Smooth muscle cell (in vitro differentiated cells): ENCODE results near the gene ECE1. TPM values are rescaled to one million over a fixed set of nuclear protein-coding genes. Genes with fewer than 3 reads are reported as not detected.
A peak's percentile ranks its signal among the peaks of the same experiment; 100 is the strongest.

Experiments used
- DNase-seq: peaks from one replicate; lab custom pipeline; 2025; ENCODE audit not compliant: unreplicated experiment; lab: John Stamatoyannopoulos, UW
- H2AFZ ChIP-seq: fragments of 200-600 bp; sonication (generic); 2 replicates; pipeline ENCODE4 v1.6.0; 2016; ENCODE audit warnings: antibody characterized with exemption, low read depth, mild to moderate bottlenecking
- H3F3A ChIP-seq: fragments of 200-600 bp; sonication (generic); 2 replicates; pipeline ENCODE4 v1.6.0; 2017; ENCODE audit warnings: antibody characterized with exemption, low read depth
- H3K27ac ChIP-seq: fragments of 200-600 bp; sonication (generic); 2 replicates; pipeline ENCODE4 v1.5.1; 2016; ENCODE audit warnings: low read depth, mild to moderate bottlenecking
- H3K27me3 ChIP-seq: fragments of 200-600 bp; sonication (generic); 2 replicates; pipeline ENCODE4 v1.6.1; 2016; ENCODE audit warnings: low read depth, mild to moderate bottlenecking
- H3K36me3 ChIP-seq: fragments of 200-600 bp; sonication (generic); 2 replicates; pipeline ENCODE4 v1.5.1; 2016; ENCODE audit warnings: low read depth
- H3K4me1 ChIP-seq: fragments of 200-600 bp; sonication (generic); 2 replicates; pipeline ENCODE4 v1.5.1; 2016; ENCODE audit warnings: low read depth
- H3K4me2 ChIP-seq: fragments of 200-600 bp; sonication (generic); 2 replicates; pipeline ENCODE4 v1.6.0; 2016; ENCODE audit warnings: mild to moderate bottlenecking
- H3K4me3 ChIP-seq: fragments of 200-600 bp; sonication (generic); 2 replicates; pipeline ENCODE4 v1.5.1; 2016; ENCODE audit warnings: mild to moderate bottlenecking
- H3K79me2 ChIP-seq: fragments of 200-600 bp; sonication (generic); 2 replicates; pipeline ENCODE4 v1.6.0; 2016; ENCODE audit warnings: low read depth, mild to moderate bottlenecking
- H3K9ac ChIP-seq: fragments of 200-600 bp; sonication (generic); 2 replicates; pipeline ENCODE4 v1.6.0; 2016; ENCODE audit warnings: low read depth
- H3K9me3 ChIP-seq: fragments of 200-600 bp; sonication (generic); replicated peaks from 2 replicates; pipeline ENCODE4 v1.5.1; 2016; ENCODE audit warnings: low read depth
- H4K20me1 ChIP-seq: fragments of 200-600 bp; sonication (generic); 2 replicates; pipeline ENCODE4 v1.6.0; 2016; ENCODE audit warnings: low read depth
- CTCF ChIP-seq: fragments of 200-600 bp; sonication (generic); IDR thresholded peaks from 2 replicates; pipeline ENCODE4 v1.5.1; 2017; ENCODE audit warnings: borderline replicate concordance, mild to moderate bottlenecking, antibody characterized with exemption; ENCODE audit not compliant: insufficient read depth, poor library complexity, severe bottlenecking
- WGBS: methylation state at CpG from one replicate; pipeline ENCODE4 v1.1.7; 2016; ENCODE audit warnings: low lambda C conversion rate; 5-methylcytosine and 5-hydroxymethylcytosine counted together
- polyA plus RNA-seq: library from polyadenylated mRNA; unstranded; fragments of >200 nt; fragmentation: Nextera tagmentation; extraction: Ambion mirVana; gene quantifications from 2 replicates; pipeline ENCODE4 v1.2.1, GENCODE V29; 2016
- total RNA-seq: library from RNA; depleted of rRNA; stranded (reverse); fragments of >200 nt; gene quantifications from 2 replicates; pipeline ENCODE4 v1.2.3, GENCODE V29; 2014

ECE1 gene
- total and polyA plus RNA-seq, 2 experiments from 2014 or later, result 108 to 129 TPM

GRCh38 chr1:21175670-21176581 is 114.3 kb downstream of the ECE1 start:
- Histone ChIP-seq H3K9ac (peak overlapping the region; percentile 89), H3K27ac (peak overlapping the region; percentile 75), H3K79me2 (peaks cover 50% of the 10 kb centered on the region), H3K36me3 (no peaks in the 10 kb centered on the region), H3F3A (peaks cover 2% of the 10 kb centered on the region), H2AFZ (no peak overlapping the region), H3K4me1 (peaks cover 9% of the 10 kb centered on the region), H4K20me1 (peaks cover 42% of the 10 kb centered on the region), H3K9me3 (no peaks in the 10 kb centered on the region), H3K4me2 (peak overlapping the region; percentile 88), H3K4me3 (peak overlapping the region; percentile 98), H3K27me3 (no peaks in the 10 kb centered on the region)
- DNase-seq, result no peak
- WGBS, result 1% methylated on average over 19 of the region's 69 CpGs
- no peak for TF ChIP-seq CTCF

GRCh38 chr1:21175324-21175669 is 115.0 kb downstream of the ECE1 start:
- Histone ChIP-seq H3K9ac (peak overlapping the region; percentile 89), H3K4me1 (peaks cover 9% of the 10 kb centered on the region), H4K20me1 (peaks cover 49% of the 10 kb centered on the region), H3K4me2 (peak overlapping the region; percentile 88), H2AFZ (no peak overlapping the region), H3K27ac (peak overlapping the region; percentile 75), H3K9me3 (no peaks in the 10 kb centered on the region), H3F3A (peaks cover 2% of the 10 kb centered on the region), H3K27me3 (no peaks in the 10 kb centered on the region), H3K36me3 (no peaks in the 10 kb centered on the region), H3K79me2 (peaks cover 56% of the 10 kb centered on the region), H3K4me3 (peak overlapping the region; percentile 98)
- WGBS, result 5% methylated on average over 6 of the region's 6 CpGs
- TF ChIP-seq CTCF, result no peak
- DNase-seq, result no peak

GRCh38 chr1:21174654-21175323 is 115.5 kb downstream of the ECE1 start:
- H3K9me3 ChIP-seq, result no peaks in the 10 kb centered on the region
- peaks cover 9% of the 10 kb centered on the region for H3K4me1 ChIP-seq
- WGBS, result 25% methylated on average over 12 of the region's 12 CpGs
- peak overlapping the region; percentile 88 for H3K4me2 ChIP-seq
- H4K20me1 ChIP-seq, result peaks cover 52% of the 10 kb centered on the region
- peak overlapping the region; percentile 98 for H3K4me3 ChIP-seq
- DNase-seq, result no peak
- peak overlapping the region; percentile 75 for H3K27ac ChIP-seq
- H3K9ac ChIP-seq, result peak overlapping the region; percentile 89
- H3K27me3 ChIP-seq, result no peaks in the 10 kb centered on the region
- H3K36me3 ChIP-seq, result no peaks in the 10 kb centered on the region
- H3K79me2 ChIP-seq, result peaks cover 61% of the 10 kb centered on the region
- no peak overlapping the region for H2AFZ ChIP-seq
- peaks cover 2% of the 10 kb centered on the region for H3F3A ChIP-seq
- no peak for TF ChIP-seq CTCF
